Kidney epithelial cell (primary cell): ENCODE results near the gene RXRA. TPM values are rescaled to one million over a fixed set of nuclear protein-coding genes. Genes with fewer than 3 reads are reported as not detected.

Experiments
- DNase-seq: peaks from one replicate; pipeline ENCODE4 v3.0.0-alpha.2; 2010; ENCODE audit warnings: low read depth
- H3K27me3 ChIP-seq: 2 replicates; pipeline ENCODE4 v1.6.0; 2011; ENCODE audit warnings: low read length; ENCODE audit not compliant: control insufficient read depth, insufficient read depth
- H3K36me3 ChIP-seq: 2 replicates; pipeline ENCODE4 v1.5.1; 2011; ENCODE audit warnings: low read length; ENCODE audit not compliant: control insufficient read depth, insufficient read depth
- H3K4me3 ChIP-seq: 2 replicates; pipeline ENCODE4 v1.5.1; 2011; ENCODE audit warnings: low read depth, mild to moderate bottlenecking, control low read depth, low read length
- CTCF ChIP-seq: IDR thresholded peaks from 2 replicates; pipeline ENCODE4 v1.5.1; 2011; ENCODE audit warnings: mild to moderate bottlenecking, moderate library complexity, low read length, control low read depth, inconsistent platforms; ENCODE audit not compliant: insufficient read depth, poor library complexity, severe bottlenecking
- total RNA-seq: library from RNA; depleted of rRNA; stranded (reverse); fragments of >200 nt; gene quantifications from 2 replicates; pipeline ENCODE4 v1.2.3, GENCODE V29; 2015

Gene RXRA
- total RNA-seq, 1 donor from 2014 or later: 15.0 TPM

- H3K27me3 ChIP-seq: peaks cover 45% of the 10 kb centered on the region
- DNase-seq: no peak
- H3K4me3 ChIP-seq: no peak overlapping the region
- H3K36me3 ChIP-seq: no peaks in the 10 kb centered on the region
- no peak for TF ChIP-seq CTCF
These were observed 34.0 kb upstream of the RXRA start for GRCh38 chr9:134291961-134292871.

- Histone ChIP-seq H3K4me3 (no peak overlapping the region), H3K27me3 (peaks cover 45% of the 10 kb centered on the region), H3K36me3 (no peaks in the 10 kb centered on the region)
- no peak for DNase-seq
- TF ChIP-seq CTCF: no peak
These were observed 33.2 kb upstream of the RXRA start for GRCh38 chr9:134293031-134293521.

- no peak overlapping the region for H3K4me3 ChIP-seq
- no peak for DNase-seq
- H3K36me3 ChIP-seq: no peaks in the 10 kb centered on the region
- peaks cover 42% of the 10 kb centered on the region for H3K27me3 ChIP-seq
- TF ChIP-seq CTCF: no peak
These were observed 32.6 kb upstream of the RXRA start for GRCh38 chr9:134293611-134294152.

GRCh38 chr9:134294153-134295071, 31.8 kb upstream of the RXRA start:
- DNase-seq: no peak
- H3K36me3 ChIP-seq: no peaks in the 10 kb centered on the region
- TF ChIP-seq CTCF: no peak
- no peak overlapping the region for H3K4me3 ChIP-seq
- peaks cover 39% of the 10 kb centered on the region for H3K27me3 ChIP-seq

- DNase-seq: no peak
- Histone ChIP-seq H3K36me3 (no peaks in the 10 kb centered on the region), H3K4me3 (no peak overlapping the region), H3K27me3 (peaks cover 37% of the 10 kb centered on the region)
- no peak for TF ChIP-seq CTCF
These were observed 31.0 kb upstream of the RXRA start for GRCh38 chr9:134295101-134295745.
